Esophagus muscularis mucosa (tissue), 3 donors: ENCODE data around the gene C1orf87.

ENCODE experiments used
- CTCF ChIP-seq, 3 experiments: fragments of 200-600 bp in 2 of 3; fragments of 450-650 bp in 1 of 3; sonication (generic) in 2 of 3; IDR thresholded peaks; one replicate each; pipeline ENCODE4 v1.5.1; 2017 to 2019; ENCODE audit warnings: antibody characterized with exemption in 3 of 3, mild to moderate bottlenecking in 2 of 3, moderate library complexity in 1 of 3
- POLR2AphosphoS5 ChIP-seq, 2 donors: sonication (generic); formaldehyde crosslinking; IDR thresholded peaks; one replicate each; pipeline ENCODE4 v1.6.1; 2017; ENCODE audit warnings: antibody characterized with exemption in 2 of 2

DNA sequence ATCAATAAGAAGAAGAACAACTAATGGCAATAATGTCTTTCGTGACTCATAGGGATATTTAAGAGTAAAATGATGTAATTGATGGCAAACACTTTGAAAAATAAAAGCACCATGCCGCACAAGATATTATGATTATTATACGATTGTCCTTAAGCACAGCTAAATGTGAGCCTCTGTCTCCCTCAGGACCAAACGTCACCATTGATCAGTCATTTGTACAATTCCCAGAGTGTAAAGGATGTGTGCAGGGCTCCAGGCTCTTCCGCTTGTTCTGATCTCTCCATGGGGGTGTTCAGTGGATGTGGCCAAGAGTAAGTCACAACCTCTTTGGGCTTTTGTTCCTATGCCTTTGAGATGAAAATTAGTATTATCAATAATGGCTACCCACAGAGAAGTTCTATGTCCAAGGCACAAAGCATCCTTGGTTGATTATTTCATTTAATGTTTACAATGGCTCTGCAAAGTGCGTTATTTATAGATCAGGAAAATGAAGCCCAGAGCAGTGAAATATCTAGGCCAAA lies 17.7 kb upstream of the C1orf87 start:
- TF ChIP-seq CTCF (IDR thresholded peaks at IDR 0.05) (no peak), POLR2AphosphoS5 (IDR thresholded peaks at IDR 0.05) (no peak)
